Measurements from ENCODE around the gene AFDN. TPM values are rescaled to one million over a fixed set of nuclear protein-coding genes. Genes with fewer than 3 reads are reported as not detected.

Gene AFDN
- total and polyA plus RNA-seq, 9 donors, result 24.4 to 266 (median 86.6) TPM

- Histone ChIP-seq H3K4me1 (ENCODE audit: insufficient read depth) (no peaks in the 10 kb centered on the region), H3K27ac (no peak overlapping the region), H3K4me3 (no peak overlapping the region), H3K9me3 (no peaks in the 10 kb centered on the region), H3K27me3 (no peaks in the 10 kb centered on the region), H3K36me3 (no peaks in the 10 kb centered on the region)
- intact Hi-C loops (cut with DNase I), result no loop called here
- 84 to 87% (median 86%) methylated on average over 5 of the region's 5 CpGs for WGBS, 3 donors
- DNase-seq, result no peak
- no peak for TF ChIP-seq POLR2A (IDR thresholded peaks at IDR 0.05)
- no peak for TF ChIP-seq EP300 (IDR thresholded peaks at IDR 0.05)
- no peak for TF ChIP-seq CTCF (IDR thresholded peaks at IDR 0.05)
Measured at GRCh38 chr6:167811040-167811439, 15.7 kb upstream of the AFDN start.

- DNase-seq, result no peak
Measured at GRCh38 chr6:167811442-167812087, 15.1 kb upstream of the AFDN start.

GRCh38 chr6:167812088-167812487, 14.6 kb upstream of the AFDN start:
- Histone ChIP-seq H3K27me3 (no peaks in the 10 kb centered on the region), H3K4me1 (ENCODE audit: insufficient read depth) (no peaks in the 10 kb centered on the region), H3K9me3 (no peaks in the 10 kb centered on the region), H3K4me3 (no peak overlapping the region), H3K27ac (no peak overlapping the region), H3K36me3 (no peaks in the 10 kb centered on the region)
- no peak for TF ChIP-seq CTCF (IDR thresholded peaks at IDR 0.05)
- no peak for TF ChIP-seq EP300 (IDR thresholded peaks at IDR 0.05)
- no peak for TF ChIP-seq POLR2A (IDR thresholded peaks at IDR 0.05)
- DNase-seq, result no peak
- intact Hi-C loops (cut with DNase I), result no loop called here
- WGBS, 3 donors, result 44 to 56% (median 50%) methylated on average over 2 of the region's 2 CpGs

More at GRCh38 chr6:167811442-167812087, 15.1 kb upstream of the AFDN start:
- intact Hi-C loops (cut with DNase I), result no loop called here
- no peak for TF ChIP-seq CTCF (IDR thresholded peaks at IDR 0.05)
- no peak for TF ChIP-seq EP300 (IDR thresholded peaks at IDR 0.05)
- TF ChIP-seq POLR2A (IDR thresholded peaks at IDR 0.05), result no peak
- Histone ChIP-seq H3K9me3 (no peaks in the 10 kb centered on the region), H3K27ac (no peak overlapping the region), H3K4me3 (no peak overlapping the region), H3K36me3 (no peaks in the 10 kb centered on the region), H3K27me3 (no peaks in the 10 kb centered on the region), H3K4me1 (ENCODE audit: insufficient read depth) (no peaks in the 10 kb centered on the region)
- WGBS, 3 donors, result 37 to 45% (median 40%) methylated on average over 5 of the region's 5 CpGs

- Histone ChIP-seq H3K36me3 (no peaks in the 10 kb centered on the region), H3K4me3 (no peak overlapping the region), H3K27me3 (no peaks in the 10 kb centered on the region), H3K4me1 (ENCODE audit: insufficient read depth) (no peaks in the 10 kb centered on the region), H3K9me3 (no peaks in the 10 kb centered on the region), H3K27ac (no peak overlapping the region)
- WGBS, 3 donors, result 82 to 90% (median 89%) methylated on average over 25 of the region's 25 CpGs
- no peak for DNase-seq
- intact Hi-C loops (cut with DNase I), result no loop called here
- TF ChIP-seq POLR2A (IDR thresholded peaks at IDR 0.05) (no peak), CTCF (IDR thresholded peaks at IDR 0.05) (no peak), EP300 (IDR thresholded peaks at IDR 0.05) (no peak)
Measured at GRCh38 chr6:167815296-167815980, 11.3 kb upstream of the AFDN start.
